HEK293T (cell line): ENCODE measurements around the gene STPG3.
A peak's percentile ranks its signal among the peaks of the same experiment; 100 is the strongest.
"Not testable (repeated sequence)": the region's sequence is repeated elsewhere in the genome, so short reads cannot be mapped to it uniquely, and the experiment has no call there.

ENCODE experiments used
- CTCF ChIA-PET: fragments of 350-600 bp; formaldehyde crosslinking; extraction: SDS; loops from one replicate; lab custom pipeline; 2021; ENCODE audit warnings: antibody characterized with exemption, inconsistent platforms; lab: Yijun Ruan, JAX
- POLR2A ChIA-PET: fragments of 350-600 bp; formaldehyde crosslinking; extraction: SDS; loops from one replicate; lab custom pipeline; 2020; ENCODE audit warnings: antibody characterized with exemption, inconsistent platforms; lab: Yijun Ruan, JAX
- DNase-seq: peaks from one replicate; pipeline ENCODE4 v3.0.0; 2012; ENCODE audit warnings: mixed read lengths; ENCODE audit errors: extremely low spot score
- ARNT ChIP-seq: fragments of 450-650 bp; IDR thresholded peaks from 2 replicates; pipeline ENCODE4 v1.6.1; 2017; ENCODE audit warnings: mild to moderate bottlenecking
- BHLHE40 ChIP-seq: fragments of 450-650 bp; IDR thresholded peaks from 2 replicates; pipeline ENCODE4 v1.6.1; 2016; ENCODE audit warnings: mild to moderate bottlenecking, moderate library complexity, borderline replicate concordance
- CTBP1 ChIP-seq: fragments of 450-650 bp; IDR thresholded peaks from 2 replicates; pipeline ENCODE4 v1.6.1; 2016; ENCODE audit warnings: borderline replicate concordance
- ELF4 ChIP-seq: fragments of 450-650 bp; IDR thresholded peaks from 2 replicates; pipeline ENCODE4 v1.6.1; 2017; ENCODE audit warnings: antibody characterized with exemption
- FOXA1 ChIP-seq: fragments of 450-650 bp; IDR thresholded peaks from 2 replicates; pipeline ENCODE4 v1.6.1; 2016; ENCODE audit warnings: mild to moderate bottlenecking
- FOXK2 ChIP-seq: fragments of 450-650 bp; IDR thresholded peaks from 2 replicates; pipeline ENCODE4 v1.6.1; 2016; ENCODE audit warnings: mild to moderate bottlenecking
- FOXM1 ChIP-seq: fragments of 450-650 bp; IDR thresholded peaks from 2 replicates; pipeline ENCODE4 v1.6.1; 2017; ENCODE audit warnings: mild to moderate bottlenecking, borderline replicate concordance
- HDGF ChIP-seq: fragments of 450-650 bp; IDR thresholded peaks from 2 replicates; pipeline ENCODE4 v1.6.1; 2017; ENCODE audit warnings: antibody characterized with exemption, borderline replicate concordance
- L3MBTL2 ChIP-seq: fragments of 450-650 bp; conservative IDR thresholded peaks from 2 replicates; pipeline ENCODE4 v1.6.1; 2016; ENCODE audit warnings: mild to moderate bottlenecking
- LEF1 ChIP-seq: fragments of 450-650 bp; IDR thresholded peaks from 2 replicates; pipeline ENCODE4 v1.6.1; 2017; ENCODE audit warnings: mild to moderate bottlenecking, borderline replicate concordance
- NFRKB ChIP-seq: fragments of 450-650 bp; IDR thresholded peaks from 2 replicates; pipeline ENCODE4 v1.6.1; 2016; ENCODE audit warnings: mild to moderate bottlenecking, moderate library complexity
- SP1 ChIP-seq: fragments of 450-650 bp; IDR thresholded peaks from 2 replicates; pipeline ENCODE4 v1.6.1; 2017
- SUZ12 ChIP-seq: fragments of 450-650 bp; IDR thresholded peaks from 2 replicates; pipeline ENCODE4 v1.6.1; 2016; ENCODE audit warnings: mild to moderate bottlenecking
- TARDBP ChIP-seq: fragments of 450-650 bp; IDR thresholded peaks from 2 replicates; pipeline ENCODE4 v1.6.1; 2016
- ZNF384 ChIP-seq: fragments of 450-650 bp; IDR thresholded peaks from 2 replicates; pipeline ENCODE4 v1.6.1; 2016
- TF ChIP-seq, protein P1 (sequence below): fragments of 450-650 bp; IDR thresholded peaks from 2 replicates; pipeline ENCODE4 v1.6.1; 2016

STPG3 gene

DNA sequence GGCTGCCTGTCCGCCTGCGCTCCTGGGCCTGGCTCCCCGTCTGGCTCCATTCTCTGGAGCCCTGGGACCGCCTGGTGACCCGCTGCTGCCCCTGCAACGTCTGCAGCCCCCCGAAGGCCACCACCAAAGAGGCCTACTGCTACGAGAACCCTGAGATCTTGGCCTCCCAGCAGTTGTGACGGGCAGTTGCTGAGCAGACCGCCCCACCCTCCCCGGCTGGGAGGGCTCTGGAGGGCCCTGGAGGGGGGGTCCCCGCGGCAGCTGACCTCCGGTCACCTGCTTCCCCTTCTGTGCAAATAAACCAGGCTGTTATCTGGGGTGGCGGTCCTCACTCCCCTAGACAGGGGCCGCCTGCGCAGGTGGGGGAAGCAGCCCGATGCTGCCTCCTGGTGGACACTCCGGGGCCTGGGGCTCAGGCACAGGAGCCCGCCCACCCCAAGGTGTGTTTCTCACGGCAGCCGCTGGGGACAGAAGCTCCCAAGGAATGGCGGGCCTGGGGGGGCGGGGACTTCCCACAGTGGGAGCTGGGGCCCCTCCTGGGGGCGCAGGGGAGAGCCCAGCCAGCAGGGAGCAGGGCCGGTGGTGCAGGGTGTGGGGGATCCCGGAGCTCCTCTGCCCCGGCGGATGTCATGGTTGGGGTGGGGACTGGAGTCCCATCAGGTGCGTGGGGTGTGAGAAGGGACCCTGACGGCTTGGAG is 14.7 kb upstream of the STPG3 start:
- CTCF ChIA-PET = interaction anchor here (0.6 to 1.3 kb wide), 20 partner anchors 9 to 475 kb away, joined by 3 to 9 read pairs (median 4); partner anchors contain the start of genes CYSRT1, RNF224 and SAPCD2
- POLR2A ChIA-PET = interaction anchor here (0.7 to 2.3 kb wide), 7 partner anchors 11 to 150 kb away, joined by 3 to 10 read pairs (median 5); partner anchors contain the start of genes CYSRT1 and MAN1B1
- DNase-seq = peak; percentile 88
- peak; percentile 42; the same call in 1 of the 2 replicates for TF ChIP-seq ARNT
- no peak for TF ChIP-seq FOXA1
- TF ChIP-seq SP1 = no peak
- no peak for TF ChIP-seq HDGF
- TF ChIP-seq NFRKB = no peak
- peak; percentile 79 for TF ChIP-seq FOXM1
- no peak for TF ChIP-seq CTBP1
- 0 out of 2 replicates have a peak, but pooled peaks have one; percentile 21 for TF ChIP-seq LEF1
- TF ChIP-seq, protein P1, sequence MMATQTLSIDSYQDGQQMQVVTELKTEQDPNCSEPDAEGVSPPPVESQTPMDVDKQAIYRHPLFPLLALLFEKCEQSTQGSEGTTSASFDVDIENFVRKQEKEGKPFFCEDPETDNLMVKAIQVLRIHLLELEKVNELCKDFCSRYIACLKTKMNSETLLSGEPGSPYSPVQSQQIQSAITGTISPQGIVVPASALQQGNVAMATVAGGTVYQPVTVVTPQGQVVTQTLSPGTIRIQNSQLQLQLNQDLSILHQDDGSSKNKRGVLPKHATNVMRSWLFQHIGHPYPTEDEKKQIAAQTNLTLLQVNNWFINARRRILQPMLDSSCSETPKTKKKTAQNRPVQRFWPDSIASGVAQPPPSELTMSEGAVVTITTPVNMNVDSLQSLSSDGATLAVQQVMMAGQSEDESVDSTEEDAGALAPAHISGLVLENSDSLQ = no peak
- no peak for TF ChIP-seq L3MBTL2
- TF ChIP-seq SUZ12 = no peak
- TF ChIP-seq TARDBP = peak; percentile 32; the same call in 1 of the 2 replicates
- TF ChIP-seq ELF4 = no peak
- no peak for TF ChIP-seq BHLHE40
- TF ChIP-seq FOXK2 = no peak
- no peak for TF ChIP-seq ZNF384

DNA sequence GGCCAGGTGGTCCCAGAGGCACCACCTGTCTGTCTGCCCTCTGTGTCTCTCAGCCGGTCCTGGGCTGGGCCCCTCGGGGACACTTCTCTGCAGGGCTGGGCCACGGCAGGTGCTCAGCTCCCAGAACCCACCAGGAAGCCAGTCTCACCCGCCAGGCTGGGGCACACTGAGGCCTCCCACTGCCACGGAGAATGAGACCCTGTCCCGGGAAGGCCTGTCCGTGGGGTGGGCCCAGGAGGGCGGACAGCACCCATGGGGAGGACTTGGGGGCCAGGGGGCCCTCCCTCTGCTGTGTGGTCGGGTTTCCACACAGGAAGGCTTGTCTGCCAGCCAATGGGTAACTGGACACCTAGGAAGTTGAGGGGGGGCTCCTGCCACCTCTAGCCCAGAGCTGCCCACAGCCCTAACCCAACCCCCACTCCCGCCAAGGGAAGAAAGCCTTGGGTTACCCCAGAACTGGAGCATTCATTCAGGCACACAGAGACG is 14.1 kb upstream of the STPG3 start:
- CTCF ChIA-PET = interaction anchor here (0.6 to 1.3 kb wide), 22 partner anchors 9 to 629 kb away, joined by 3 to 9 read pairs (median 4); partner anchors contain the start of genes CYSRT1, RNF224 and SAPCD2
- no peak for DNase-seq
- TF ChIP-seq ELF4 (no peak), CTBP1 (no peak), SP1 (no peak), BHLHE40 (no peak), LEF1 (no peak), FOXA1 (no peak), FOXK2 (no peak), HDGF (no peak), SUZ12 (no peak), FOXM1 (no peak), NFRKB (no peak), TARDBP (no peak), ARNT (no peak), ZNF384 (no peak), L3MBTL2 (no peak)
- TF ChIP-seq, protein P1 = no peak
- POLR2A ChIA-PET = interaction anchor here (0.7 to 2.3 kb wide), 7 partner anchors 12 to 150 kb away, joined by 3 to 10 read pairs (median 5); partner anchors contain the start of genes CYSRT1 and MAN1B1

DNA sequence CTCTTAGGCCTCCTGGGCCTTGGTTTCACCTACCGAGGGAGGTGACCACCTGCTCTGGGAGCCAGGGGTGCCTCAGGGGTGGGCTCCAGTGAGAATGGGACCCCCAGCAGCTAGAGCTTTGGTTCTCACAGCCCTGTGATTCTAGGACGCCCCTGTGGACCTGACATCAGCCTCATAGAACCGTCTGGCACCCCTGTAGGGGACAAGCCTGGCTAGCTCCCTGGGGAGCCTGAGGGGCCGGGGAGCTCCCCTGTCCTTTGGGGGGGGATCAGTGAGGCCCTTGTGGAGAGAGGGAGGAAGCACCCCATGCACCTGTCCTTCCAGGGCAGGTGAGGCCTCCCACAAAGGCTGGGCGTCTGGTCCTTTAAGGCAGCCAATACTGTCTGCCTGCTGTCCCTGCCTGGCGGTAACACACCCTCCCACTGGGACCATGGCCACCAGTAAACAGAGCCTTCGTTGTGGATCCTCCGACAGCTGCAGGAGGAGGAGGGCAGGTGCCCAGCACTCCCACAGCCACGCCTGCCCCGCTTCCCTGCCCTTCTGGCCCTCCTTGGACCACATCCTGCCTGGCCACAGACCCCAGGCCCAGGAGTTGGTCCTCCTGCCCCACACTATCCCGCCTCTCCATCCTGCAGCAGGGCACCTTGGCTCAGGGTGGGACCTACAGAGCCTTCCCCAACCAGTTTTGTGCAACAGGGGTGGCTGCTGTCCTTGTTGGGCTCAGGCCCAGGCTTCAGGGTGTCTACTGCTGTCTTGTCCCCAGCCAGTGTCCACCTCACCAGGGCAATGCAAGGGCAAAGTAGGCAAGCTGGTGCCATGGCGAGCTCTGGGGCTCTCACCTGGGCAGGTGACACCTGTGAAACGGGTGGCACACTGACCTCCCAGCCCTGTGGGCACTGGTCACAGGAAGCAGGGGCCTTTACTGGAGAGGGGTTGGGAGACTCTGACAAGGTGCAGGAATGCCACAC is 13.0 kb upstream of the STPG3 start:
- ChIA-PET CTCF (interaction anchor here (1.3 to 1.5 kb wide), 2 partner anchors 15 to 25 kb away, joined by 3 to 9 read pairs; no protein-coding TSS in a partner anchor), POLR2A (interaction anchor here (1.0 to 2.3 kb wide), 6 partner anchors 12 to 108 kb away, joined by 3 to 10 read pairs (median 4); partner anchors contain the start of gene SSNA1)
- TF ChIP-seq FOXK2 = no peak
- TF ChIP-seq SP1 = no peak
- TF ChIP-seq NFRKB = no peak
- no peak for TF ChIP-seq ELF4
- TF ChIP-seq FOXA1 = no peak
- TF ChIP-seq FOXM1 = no peak
- TF ChIP-seq, protein P1 = no peak
- TF ChIP-seq ARNT = no peak
- TF ChIP-seq ZNF384 = no peak
- TF ChIP-seq CTBP1 = no peak
- no peak for TF ChIP-seq SUZ12
- TF ChIP-seq TARDBP = no peak
- no peak for TF ChIP-seq LEF1
- TF ChIP-seq HDGF = no peak
- TF ChIP-seq BHLHE40 = no peak
- TF ChIP-seq L3MBTL2 = no peak
- no peak for DNase-seq

DNA sequence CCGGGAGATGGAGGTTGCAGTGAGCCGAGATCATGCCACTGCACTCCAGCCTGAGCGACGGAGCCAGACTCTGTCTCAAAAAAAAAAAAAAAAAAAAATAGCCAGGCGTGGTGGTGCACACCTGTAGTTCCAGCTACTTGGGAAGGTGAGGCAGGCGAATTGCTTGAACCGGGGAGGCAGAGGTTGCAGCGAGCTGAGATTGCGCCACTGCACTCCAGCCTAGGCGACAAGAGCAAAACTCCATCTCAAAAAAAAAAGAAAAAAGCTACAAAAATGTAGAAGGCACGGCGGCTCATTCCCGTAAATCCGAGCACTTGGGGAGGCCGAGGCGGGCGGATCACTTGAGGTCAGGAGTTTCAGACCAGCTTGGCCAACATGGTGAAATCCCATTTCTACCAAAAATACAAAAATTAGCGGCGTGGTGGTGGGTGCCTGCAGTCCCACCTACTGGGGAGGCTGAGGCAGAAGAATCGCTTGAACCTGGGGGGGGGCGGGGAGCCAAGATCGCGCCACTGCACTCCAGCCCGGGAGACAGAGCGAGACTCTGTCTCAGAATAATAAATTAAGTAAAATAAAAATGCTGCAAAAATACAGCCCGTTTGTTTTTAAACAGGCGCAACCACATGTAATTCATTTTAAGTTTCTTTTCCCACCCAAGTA is 11.4 kb upstream of the STPG3 start:
- POLR2A ChIA-PET = interaction anchor here (0.7 to 2.2 kb wide), 15 partner anchors 14 to 220 kb away, joined by 3 to 90 read pairs (median 8); partner anchors contain the start of genes MAN1B1, NELFB, NSMF and RNF208
- CTCF ChIA-PET = interaction anchor here (0.7 to 1.5 kb wide), 4 partner anchors 12 to 169 kb away, joined by 3 to 9 read pairs (median 3); partner anchors contain the start of gene RNF224
- DNase-seq = not testable (repeated sequence)
